DND-41 (cell line): Measurements from ENCODE around the gene ANTKMT.

Experiments
- ATAC-seq: fragments of 200-7000 bp; cut with Tn5 transposase; 3 replicates; pipeline ENCODE4 v1.9.1; 2021; ENCODE audit warnings: low read depth; ENCODE audit not compliant: insufficient read depth
- DNase-seq: peaks from one replicate; pipeline ENCODE4 v3.0.0-alpha.2; 2020
- H2AFZ ChIP-seq: 2 replicates; pipeline ENCODE4 v1.6.0; 2012; ENCODE audit warnings: low read depth, low read length
- H3K27ac ChIP-seq: 2 replicates; pipeline ENCODE4 v1.5.1; 2012; ENCODE audit warnings: low read length, inconsistent platforms
- H3K27me3 ChIP-seq: fragments of 200-600 bp; sonication (generic); 2 replicates; pipeline ENCODE4 v1.6.0; 2012; ENCODE audit warnings: low read length, mild to moderate bottlenecking, inconsistent platforms; ENCODE audit not compliant: insufficient read depth, poor library complexity
- H3K36me3 ChIP-seq: 2 replicates; pipeline ENCODE4 v1.5.1; 2012; ENCODE audit warnings: low read length, inconsistent platforms; ENCODE audit not compliant: insufficient read depth
- H3K4me1 ChIP-seq: 2 replicates; pipeline ENCODE4 v1.5.1; 2012; ENCODE audit warnings: mild to moderate bottlenecking, low read length; ENCODE audit not compliant: insufficient read depth
- H3K4me2 ChIP-seq: 2 replicates; pipeline ENCODE4 v1.6.0; 2012; ENCODE audit warnings: mild to moderate bottlenecking, moderate library complexity, low read length, inconsistent platforms; ENCODE audit not compliant: insufficient read depth
- H3K4me3 ChIP-seq, 2 experiments: fragments of 200-600 bp in 1 of 2; shearing (Covaris generic) in 1 of 2; 2 replicates each; pipeline ENCODE4 v1.5.1; 2012 to 2016; ENCODE audit warnings: inconsistent platforms in 2 of 2, low read length in 2 of 2, mild to moderate bottlenecking in 2 of 2, low read depth in 1 of 2, moderate library complexity in 1 of 2
- H3K79me2 ChIP-seq: 2 replicates; pipeline ENCODE4 v1.6.0; 2012; ENCODE audit warnings: low read length, inconsistent platforms; ENCODE audit not compliant: insufficient read depth
- H3K9ac ChIP-seq: 2 replicates; pipeline ENCODE4 v1.6.0; 2012; ENCODE audit warnings: low read depth, mild to moderate bottlenecking, inconsistent platforms, low read length, moderate library complexity
- H3K9me3 ChIP-seq: 2 replicates; pipeline ENCODE4 v1.5.1; 2012; ENCODE audit warnings: low read length, moderate library complexity, mild to moderate bottlenecking, inconsistent platforms; ENCODE audit not compliant: insufficient read depth, severe bottlenecking
- H4K20me1 ChIP-seq: 2 replicates; pipeline ENCODE4 v1.6.0; 2012; ENCODE audit warnings: low read length; ENCODE audit not compliant: insufficient read depth
- EZH2 ChIP-seq: IDR thresholded peaks from 3 replicates; pipeline ENCODE4 v1.6.1; 2012; ENCODE audit warnings: borderline replicate concordance, low read depth, mild to moderate bottlenecking, moderate library complexity, low read length, inconsistent platforms; ENCODE audit not compliant: severe bottlenecking
- TF ChIP-seq, protein P1 (sequence below): IDR thresholded peaks from 2 replicates; pipeline ENCODE4 v1.5.1; 2012; ENCODE audit warnings: borderline replicate concordance, low read length, moderate library complexity, mild to moderate bottlenecking; ENCODE audit not compliant: poor library complexity, severe bottlenecking; ENCODE audit errors: extremely low read depth

Gene ANTKMT

DNA sequence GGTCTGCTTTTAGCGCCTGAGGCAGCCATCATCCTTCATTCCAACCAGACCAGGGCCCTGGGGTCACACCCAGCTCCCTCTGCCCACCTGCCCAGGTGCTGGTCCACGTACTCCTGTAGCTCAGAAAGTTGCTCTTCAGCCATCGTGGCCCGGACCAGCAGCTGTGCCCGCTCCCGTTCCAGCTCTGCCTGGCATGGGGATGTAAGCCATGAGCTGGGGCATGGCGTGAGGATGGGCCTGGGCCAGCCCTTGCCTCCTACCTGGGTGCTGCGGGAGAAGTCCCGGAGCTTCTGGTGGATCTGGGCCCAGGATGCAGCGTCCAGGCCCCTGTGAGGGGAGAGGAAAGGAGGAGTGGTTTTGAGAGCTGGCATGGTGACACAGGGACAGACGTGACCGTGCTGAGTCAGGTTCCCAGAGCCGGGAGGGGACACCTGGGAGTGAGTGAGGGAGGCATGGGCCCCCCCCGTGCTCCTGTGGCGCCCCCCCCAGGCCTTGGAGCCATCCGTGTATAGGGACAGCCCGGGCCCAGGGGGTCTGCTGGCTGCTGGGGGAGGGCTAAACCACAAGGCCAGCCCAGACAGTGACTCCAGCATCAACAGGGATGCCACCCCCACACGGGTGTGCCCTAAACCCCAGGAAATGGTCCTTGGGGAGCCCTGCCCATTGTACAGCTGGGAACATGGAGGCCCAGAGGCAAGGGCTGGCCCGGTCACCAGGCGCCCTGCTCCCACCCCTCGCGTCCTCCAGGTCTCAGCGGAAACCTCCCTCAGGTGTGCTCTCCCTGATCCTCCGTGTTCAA lies 2.1 kb downstream of the ANTKMT start:
- Histone ChIP-seq H3K4me1 (peaks cover 56% of the 10 kb centered on the region), H3K4me3 (no peak overlapping the region), H3K9ac (no peak overlapping the region), H2AFZ (no peak overlapping the region), H4K20me1 (peaks cover 49% of the 10 kb centered on the region), H3K4me2 (no peak overlapping the region), H3K9me3 (no peaks in the 10 kb centered on the region), H3K27me3 (peaks cover 6% of the 10 kb centered on the region), H3K79me2 (no peaks in the 10 kb centered on the region), H3K27ac (no peak overlapping the region), H3K36me3 (peaks cover 3% of the 10 kb centered on the region; the same call in 1 of the 2 replicates)
- TF ChIP-seq EZH2: no peak
- TF ChIP-seq, protein P1, sequence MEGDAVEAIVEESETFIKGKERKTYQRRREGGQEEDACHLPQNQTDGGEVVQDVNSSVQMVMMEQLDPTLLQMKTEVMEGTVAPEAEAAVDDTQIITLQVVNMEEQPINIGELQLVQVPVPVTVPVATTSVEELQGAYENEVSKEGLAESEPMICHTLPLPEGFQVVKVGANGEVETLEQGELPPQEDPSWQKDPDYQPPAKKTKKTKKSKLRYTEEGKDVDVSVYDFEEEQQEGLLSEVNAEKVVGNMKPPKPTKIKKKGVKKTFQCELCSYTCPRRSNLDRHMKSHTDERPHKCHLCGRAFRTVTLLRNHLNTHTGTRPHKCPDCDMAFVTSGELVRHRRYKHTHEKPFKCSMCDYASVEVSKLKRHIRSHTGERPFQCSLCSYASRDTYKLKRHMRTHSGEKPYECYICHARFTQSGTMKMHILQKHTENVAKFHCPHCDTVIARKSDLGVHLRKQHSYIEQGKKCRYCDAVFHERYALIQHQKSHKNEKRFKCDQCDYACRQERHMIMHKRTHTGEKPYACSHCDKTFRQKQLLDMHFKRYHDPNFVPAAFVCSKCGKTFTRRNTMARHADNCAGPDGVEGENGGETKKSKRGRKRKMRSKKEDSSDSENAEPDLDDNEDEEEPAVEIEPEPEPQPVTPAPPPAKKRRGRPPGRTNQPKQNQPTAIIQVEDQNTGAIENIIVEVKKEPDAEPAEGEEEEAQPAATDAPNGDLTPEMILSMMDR: no peak
- ATAC-seq: no peak
- no peak for DNase-seq

- Histone ChIP-seq H3K9me3 (no peaks in the 10 kb centered on the region), H3K79me2 (no peaks in the 10 kb centered on the region), H3K27me3 (peaks cover 6% of the 10 kb centered on the region), H3K36me3 (no peaks in the 10 kb centered on the region), H3K4me3 (no peak overlapping the region), H2AFZ (no peak overlapping the region), H4K20me1 (peaks cover 43% of the 10 kb centered on the region), H3K9ac (no peak overlapping the region), H3K27ac (no peak overlapping the region), H3K4me1 (peaks cover 50% of the 10 kb centered on the region), H3K4me2 (no peak overlapping the region)
- ATAC-seq: no peak
- no peak for DNase-seq
- TF ChIP-seq, protein P1: no peak
- TF ChIP-seq EZH2: no peak
These were observed 2.7 kb downstream of the ANTKMT start for GRCh38 chr16:723695-724094.

GRCh38 chr16:724188-725040 lies 3.5 kb downstream of the ANTKMT start:
- Histone ChIP-seq H3K79me2 (no peaks in the 10 kb centered on the region), H3K27me3 (peaks cover 6% of the 10 kb centered on the region), H3K4me2 (no peak overlapping the region), H3K4me1 (peaks cover 43% of the 10 kb centered on the region), H3K4me3 (no peak overlapping the region), H3K27ac (no peak overlapping the region), H3K9me3 (no peaks in the 10 kb centered on the region), H3K36me3 (no peaks in the 10 kb centered on the region), H2AFZ (no peak overlapping the region), H3K9ac (no peak overlapping the region), H4K20me1 (peaks cover 35% of the 10 kb centered on the region)
- ATAC-seq (no peak), DNase-seq (no peak)
- no peak for TF ChIP-seq EZH2

- Histone ChIP-seq H3K4me2 (no peak overlapping the region), H3K4me1 (peaks cover 37% of the 10 kb centered on the region), H3K27me3 (peaks cover 6% of the 10 kb centered on the region), H4K20me1 (peaks cover 32% of the 10 kb centered on the region), H3K36me3 (no peaks in the 10 kb centered on the region), H3K27ac (no peak overlapping the region), H3K4me3 (no peak overlapping the region), H3K79me2 (no peaks in the 10 kb centered on the region), H3K9ac (no peak overlapping the region), H2AFZ (no peak overlapping the region), H3K9me3 (no peaks in the 10 kb centered on the region)
- TF ChIP-seq, protein P1: no peak
- TF ChIP-seq EZH2: no peak
- DNase-seq (no peak), ATAC-seq (no peak)
These were observed 4.1 kb downstream of the ANTKMT start for GRCh38 chr16:725041-725376.
